H1 (cell line): ENCODE measurements around the gene RGPD3.
"Not testable (repeated sequence)": the region's sequence is repeated elsewhere in the genome, so short reads cannot be mapped to it uniquely, and the experiment has no call there.

ENCODE experiments used
- ASH2L ChIP-seq: fragments of 200-600, 300-600 bp; sonication (generic); IDR thresholded peaks from one replicate; pipeline ENCODE4 v1.7.1; 2017; ENCODE audit warnings: low read length
- BRCA1 ChIP-seq: IDR thresholded peaks from 2 replicates; pipeline ENCODE4 v1.6.1; 2012; ENCODE audit warnings: low read depth, low read length, improper control_type of control experiment
- CTCF ChIP-seq, 3 experiments: IDR thresholded peaks; 1 replicate in 2 of 3; 2 replicates in 1 of 3; pipeline versions ENCODE4 v1.5.1 to v1.6.1; 2011; ENCODE audit warnings: low read length in 3 of 3, mild to moderate bottlenecking in 3 of 3, inconsistent platforms in 2 of 3, low read depth in 1 of 3, moderate library complexity in 1 of 3; ENCODE audit not compliant: insufficient read depth in 1 of 3; ENCODE audit errors: control extremely low read depth in 1 of 3
- EP300 ChIP-seq, 2 experiments: IDR thresholded peaks; 1 replicate in 1 of 2; 2 replicates in 1 of 2; pipeline ENCODE4 v1.6.1; 2011 to 2012; ENCODE audit warnings: low read depth in 2 of 2, low read length in 2 of 2, mild to moderate bottlenecking in 2 of 2, borderline replicate concordance in 1 of 2, inconsistent platforms in 1 of 2, moderate library complexity in 1 of 2
- EZH2 ChIP-seq: fragments of 200-600 bp; sonication (generic); IDR thresholded peaks from 2 replicates; pipeline ENCODE4 v1.7.1; 2012; ENCODE audit warnings: low read depth, mild to moderate bottlenecking, moderate library complexity, low read length, inconsistent platforms; ENCODE audit not compliant: severe bottlenecking
- KDM5A ChIP-seq: fragments of 200-600 bp; IDR thresholded peaks from 2 replicates; pipeline ENCODE4 v1.7.1; 2012; ENCODE audit warnings: mild to moderate bottlenecking, low read length, inconsistent platforms, mixed read lengths
- MAX ChIP-seq: IDR thresholded peaks from 2 replicates; pipeline ENCODE4 v1.6.1; 2012; ENCODE audit warnings: inconsistent platforms
- PHF8 ChIP-seq: fragments of 200-600 bp; sonication (generic); conservative IDR thresholded peaks from 2 replicates; pipeline ENCODE4 v1.7.1; 2012; ENCODE audit warnings: low read depth, mild to moderate bottlenecking, inconsistent platforms, low read length, moderate library complexity
- POLR2A ChIP-seq, 2 experiments: IDR thresholded peaks; 1 replicate in 1 of 2; 2 replicates in 1 of 2; pipeline ENCODE4 v1.6.1; 2011; ENCODE audit warnings: low read depth in 2 of 2, low read length in 2 of 2, mild to moderate bottlenecking in 2 of 2; ENCODE audit errors: control extremely low read depth in 1 of 2
- POLR2AphosphoS5 ChIP-seq: IDR thresholded peaks from 2 replicates; pipeline ENCODE4 v1.6.1; 2011; ENCODE audit warnings: low read depth, low read length
- SIN3A ChIP-seq, 2 experiments: IDR thresholded peaks in 1 of 2; conservative IDR thresholded peaks in 1 of 2; 2 replicates each; pipeline ENCODE4 v1.6.1; 2011 to 2012; ENCODE audit warnings: low read length in 2 of 2, improper control_type of control experiment in 1 of 2, low read depth in 1 of 2, mild to moderate bottlenecking in 1 of 2
- SP1 ChIP-seq: IDR thresholded peaks from 2 replicates; pipeline ENCODE4 v1.6.1; 2011; ENCODE audit warnings: low read depth, low read length
- TCF12 ChIP-seq: IDR thresholded peaks from 2 replicates; pipeline ENCODE4 v1.6.1; 2011; ENCODE audit warnings: low read depth, mild to moderate bottlenecking, low read length

- not testable (repeated sequence) for TF ChIP-seq TCF12; POLR2A (IDR thresholded peaks at IDR 0.05; ENCODE audit: control extremely low read depth in 1 of 2, low read depth in 2 of 2, low read length in 2 of 2); BRCA1; ASH2L; EP300 (IDR thresholded peaks at IDR 0.05; ENCODE audit: borderline replicate concordance in 1 of 2, low read depth in 2 of 2, low read length in 2 of 2); CTCF (IDR thresholded peaks at IDR 0.05; ENCODE audit: control extremely low read depth in 1 of 3, insufficient read depth in 1 of 3, low read depth in 1 of 3, low read length in 3 of 3); SP1; EZH2; MAX; KDM5A; SIN3A (conservative IDR thresholded peaks at IDR 0.05 in 1 of 2, IDR thresholded peaks at IDR 0.05 in 1 of 2; ENCODE audit: low read depth in 1 of 2, low read length in 2 of 2); PHF8; POLR2AphosphoS5
Measured at GRCh38 chr2:106511934-106512333, 43.7 kb upstream of the RGPD3 start.
